Adrenal gland (tissue), 5 donors: ENCODE data around the gene CMC4.

ENCODE experiments used
- POLR2A ChIP-seq, 2 donors: fragments of 450-650 bp; IDR thresholded peaks; one replicate each; pipeline ENCODE4 v1.6.1; 2017; ENCODE audit warnings: antibody characterized with exemption in 2 of 2, mild to moderate bottlenecking in 2 of 2, moderate library complexity in 1 of 2
- TF ChIP-seq, protein P1 (sequence below), 6 experiments: fragments of 450-650 bp in 4 of 6; fragments of 200-600 bp in 2 of 6; sonication (generic) in 1 of 6; IDR thresholded peaks; 1 replicate in 5 of 6; 2 replicates in 1 of 6; pipeline versions ENCODE4 v1.5.1 to v1.8.0; 2016 to 2021; ENCODE audit warnings: antibody characterized with exemption in 6 of 6, mild to moderate bottlenecking in 2 of 6, moderate library complexity in 1 of 6
- donor health status: DM: no; HTN: no; CAD: no.

GRCh38 chrX:155028877-155029291 lies 42.1 kb downstream of the CMC4 start:
- TF ChIP-seq, protein P1, sequence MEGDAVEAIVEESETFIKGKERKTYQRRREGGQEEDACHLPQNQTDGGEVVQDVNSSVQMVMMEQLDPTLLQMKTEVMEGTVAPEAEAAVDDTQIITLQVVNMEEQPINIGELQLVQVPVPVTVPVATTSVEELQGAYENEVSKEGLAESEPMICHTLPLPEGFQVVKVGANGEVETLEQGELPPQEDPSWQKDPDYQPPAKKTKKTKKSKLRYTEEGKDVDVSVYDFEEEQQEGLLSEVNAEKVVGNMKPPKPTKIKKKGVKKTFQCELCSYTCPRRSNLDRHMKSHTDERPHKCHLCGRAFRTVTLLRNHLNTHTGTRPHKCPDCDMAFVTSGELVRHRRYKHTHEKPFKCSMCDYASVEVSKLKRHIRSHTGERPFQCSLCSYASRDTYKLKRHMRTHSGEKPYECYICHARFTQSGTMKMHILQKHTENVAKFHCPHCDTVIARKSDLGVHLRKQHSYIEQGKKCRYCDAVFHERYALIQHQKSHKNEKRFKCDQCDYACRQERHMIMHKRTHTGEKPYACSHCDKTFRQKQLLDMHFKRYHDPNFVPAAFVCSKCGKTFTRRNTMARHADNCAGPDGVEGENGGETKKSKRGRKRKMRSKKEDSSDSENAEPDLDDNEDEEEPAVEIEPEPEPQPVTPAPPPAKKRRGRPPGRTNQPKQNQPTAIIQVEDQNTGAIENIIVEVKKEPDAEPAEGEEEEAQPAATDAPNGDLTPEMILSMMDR (IDR thresholded peaks at IDR 0.05): no peak
- no peak for TF ChIP-seq POLR2A (IDR thresholded peaks at IDR 0.05)
